GM23248 (cell line): ENCODE data around the gene PCCA. TPM values are rescaled to one million over a fixed set of nuclear protein-coding genes. Genes with fewer than 3 reads are reported as not detected.
"Not testable (repeated sequence)": the region's sequence is repeated elsewhere in the genome, so short reads cannot be mapped to it uniquely, and the experiment has no call there.

Experiments used
- DNase-seq: peaks from one replicate; pipeline ENCODE4 v3.0.0-alpha.2; 2015
- H2AFZ ChIP-seq: fragments of 200-600 bp; sonication (generic); 2 replicates; pipeline ENCODE4 v1.6.1; 2016; ENCODE audit warnings: antibody characterized with exemption
- H3F3A ChIP-seq: fragments of 200-600 bp; sonication (generic); 2 replicates; pipeline ENCODE4 v1.6.1; 2016; ENCODE audit warnings: mild to moderate bottlenecking, antibody characterized with exemption, mixed run types; ENCODE audit not compliant: insufficient read depth
- H3K27ac ChIP-seq: fragments of 200-600 bp; sonication (generic); 2 replicates; pipeline ENCODE4 v1.5.1; 2016; ENCODE audit warnings: mild to moderate bottlenecking
- H3K27me3 ChIP-seq: fragments of 200-600 bp; sonication (generic); replicated peaks from 2 replicates; pipeline ENCODE4 v1.6.1; 2016; ENCODE audit warnings: mild to moderate bottlenecking; ENCODE audit not compliant: insufficient read depth
- H3K36me3 ChIP-seq: fragments of 200-600 bp; sonication (generic); 2 replicates; pipeline ENCODE4 v1.6.1; 2016; ENCODE audit warnings: low read depth, mild to moderate bottlenecking
- H3K4me1 ChIP-seq: fragments of 200-600 bp; sonication (generic); 2 replicates; pipeline ENCODE4 v1.6.1; 2016; ENCODE audit warnings: mild to moderate bottlenecking; ENCODE audit not compliant: insufficient read depth
- H3K4me2 ChIP-seq: fragments of 200-600 bp; sonication (generic); one replicate; pipeline ENCODE4 v1.6.1; 2016; ENCODE audit warnings: mild to moderate bottlenecking; ENCODE audit not compliant: unreplicated experiment
- H3K4me3 ChIP-seq: fragments of 200-600 bp; sonication (generic); 2 replicates; pipeline ENCODE4 v1.5.1; 2016; ENCODE audit warnings: mild to moderate bottlenecking
- H3K79me2 ChIP-seq: fragments of 200-600 bp; sonication (generic); 2 replicates; pipeline ENCODE4 v1.6.1; 2016; ENCODE audit warnings: mild to moderate bottlenecking; ENCODE audit not compliant: insufficient read depth
- H3K9ac ChIP-seq: fragments of 200-600 bp; sonication (generic); 2 replicates; pipeline ENCODE4 v1.6.1; 2016; ENCODE audit warnings: mild to moderate bottlenecking
- H3K9me2 ChIP-seq: fragments of 200-600 bp; sonication (generic); 2 replicates; pipeline ENCODE4 v1.6.1; 2016; ENCODE audit warnings: mixed run types, mild to moderate bottlenecking, moderate library complexity; ENCODE audit not compliant: insufficient read depth
- H3K9me3 ChIP-seq: fragments of 200-600 bp; sonication (generic); one replicate; pipeline ENCODE4 v1.6.1; 2017; ENCODE audit warnings: low read depth
- H4K20me1 ChIP-seq: fragments of 200-600 bp; sonication (generic); 2 replicates; pipeline ENCODE4 v1.6.0; 2016; ENCODE audit not compliant: insufficient read depth
- EZH2 ChIP-seq: fragments of 200-600 bp; sonication (generic); IDR thresholded peaks from 2 replicates; pipeline ENCODE4 v1.6.1; 2018; ENCODE audit warnings: antibody characterized with exemption, mild to moderate bottlenecking; ENCODE audit not compliant: insufficient read depth, poor library complexity, severe bottlenecking
- EZH2phosphoT487 ChIP-seq: fragments of 200-600 bp; sonication (generic); IDR thresholded peaks from 2 replicates; pipeline ENCODE4 v1.6.1; 2018; ENCODE audit warnings: antibody characterized with exemption, moderate library complexity, mild to moderate bottlenecking, low read depth; ENCODE audit not compliant: insufficient read depth
- WGBS, 2 experiments: methylation state at CpG; one replicate each; pipeline ENCODE4 v1.1.6; 2015 to 2017; ENCODE audit warnings: low lambda C conversion rate in 2 of 2, low coverage in 1 of 2; ENCODE audit errors: missing lambda C conversion rate in 2 of 2; 5-methylcytosine and 5-hydroxymethylcytosine counted together
- in situ Hi-C: fragments of 300-500 bp; cut with MboI; formaldehyde crosslinking; loops from 2 replicates; pipeline ENCODE4 v1.15.0; 2020
- polyA plus RNA-seq: library from polyadenylated mRNA; unstranded; fragments of >200 nt; fragmentation: Nextera tagmentation; extraction: Ambion mirVana; gene quantifications from 2 replicates; pipeline ENCODE4 v1.2.1, GENCODE V29; 2016
- total RNA-seq: library from RNA; depleted of rRNA; stranded (reverse); fragments of >200 nt; shearing (Covaris generic); gene quantifications from 2 replicates; pipeline ENCODE4 v1.2.3, GENCODE V29; 2014

Gene PCCA
- total and polyA plus RNA-seq, 2 experiments from 2014 or later = 9.1 to 9.6 TPM

GRCh38 chr13:100213576-100213975, 124.7 kb downstream of the PCCA start:
- Histone ChIP-seq H3K4me2 (no peak overlapping the region), H3K9me2 (no peaks in the 10 kb centered on the region), H4K20me1 (no peaks in the 10 kb centered on the region), H3K36me3 (no peaks in the 10 kb centered on the region), H3K27me3 (no peaks in the 10 kb centered on the region), H2AFZ (no peak overlapping the region), H3K4me3 (no peak overlapping the region), H3K4me1 (peaks cover 43% of the 10 kb centered on the region), H3K79me2 (no peaks in the 10 kb centered on the region), H3K27ac (no peak overlapping the region), H3F3A (peaks cover 50% of the 10 kb centered on the region), H3K9me3 (no peaks in the 10 kb centered on the region), H3K9ac (no peak overlapping the region)
- TF ChIP-seq EZH2phosphoT487 = no peak
- TF ChIP-seq EZH2 = no peak
- DNase-seq = no peak
- in situ Hi-C loops = no loop called here
- 95 to 100% methylated on average over 2 of the region's 2 CpGs for WGBS, 2 experiments

GRCh38 chr13:100214886-100215285, 126.0 kb downstream of the PCCA start:
- Histone ChIP-seq H3K27ac (no peak overlapping the region), H3K79me2 (no peaks in the 10 kb centered on the region), H3K4me2 (peak overlapping the region; percentile 1), H3K9ac (no peak overlapping the region), H3K9me2 (no peaks in the 10 kb centered on the region), H3K36me3 (no peaks in the 10 kb centered on the region), H3F3A (peaks cover 37% of the 10 kb centered on the region), H3K4me1 (peaks cover 34% of the 10 kb centered on the region), H3K27me3 (no peaks in the 10 kb centered on the region), H3K4me3 (no peak overlapping the region), H2AFZ (no peak overlapping the region), H3K9me3 (no peaks in the 10 kb centered on the region), H4K20me1 (no peaks in the 10 kb centered on the region)
- 60 to 61% methylated on average over 3 of the region's 3 CpGs for WGBS, 2 experiments
- in situ Hi-C loops = no loop called here
- TF ChIP-seq EZH2phosphoT487 = no peak
- TF ChIP-seq EZH2 = no peak
- peak; percentile 47 for DNase-seq

GRCh38 chr13:100221166-100221565, 132.3 kb downstream of the PCCA start:
- TF ChIP-seq EZH2 (no peak), EZH2phosphoT487 (no peak)
- no peak overlapping the region for H2AFZ ChIP-seq
- no peaks in the 10 kb centered on the region for H3K36me3 ChIP-seq
- H3K4me1 ChIP-seq = no peaks in the 10 kb centered on the region
- no peaks in the 10 kb centered on the region for H3K9me3 ChIP-seq
- H3K4me2 ChIP-seq = no peak overlapping the region
- no peaks in the 10 kb centered on the region for H3K27me3 ChIP-seq
- H3K9ac ChIP-seq = no peak overlapping the region
- no peaks in the 10 kb centered on the region for H3F3A ChIP-seq
- in situ Hi-C loops = no loop called here
- H3K27ac ChIP-seq = no peak overlapping the region
- no peak for DNase-seq
- no peak overlapping the region for H3K4me3 ChIP-seq
- WGBS, 2 experiments = 78 to 81% methylated on average over 2 of the region's 2 CpGs
- H4K20me1 ChIP-seq = no peaks in the 10 kb centered on the region
- H3K9me2 ChIP-seq = no peaks in the 10 kb centered on the region
- no peaks in the 10 kb centered on the region for H3K79me2 ChIP-seq

- H3K4me2 ChIP-seq, H3K27ac ChIP-seq, H2AFZ ChIP-seq, H3K4me3 ChIP-seq, H3K36me3 ChIP-seq, H3K9ac ChIP-seq, H3K27me3 ChIP-seq, H3K9me3 ChIP-seq, in situ Hi-C loops, H3K4me1 ChIP-seq, H3K79me2 ChIP-seq, H3K9me2 ChIP-seq, H3F3A ChIP-seq, DNase-seq, H4K20me1 ChIP-seq: not testable (repeated sequence)
- WGBS, 2 experiments = 93 to 97% methylated on average over 19 to 27 of the region's 30 CpGs
Observed at GRCh38 chr13:100223966-100224530, 135.2 kb downstream of the PCCA start.

GRCh38 chr13:100229603-100230002, 140.7 kb downstream of the PCCA start:
- Histone ChIP-seq H3F3A (peaks cover 12% of the 10 kb centered on the region), H3K4me3 (no peak overlapping the region), H4K20me1 (no peaks in the 10 kb centered on the region), H3K27ac (no peak overlapping the region), H3K9ac (no peak overlapping the region), H3K27me3 (no peaks in the 10 kb centered on the region), H3K4me2 (no peak overlapping the region), H3K4me1 (peaks cover 8% of the 10 kb centered on the region), H3K36me3 (no peaks in the 10 kb centered on the region), H3K9me3 (no peaks in the 10 kb centered on the region), H3K79me2 (no peaks in the 10 kb centered on the region), H2AFZ (no peak overlapping the region), H3K9me2 (no peaks in the 10 kb centered on the region)
- 96 to 98% methylated on average over 7 of the region's 7 CpGs for WGBS, 2 experiments
- TF ChIP-seq EZH2 (no peak), EZH2phosphoT487 (no peak)
- no peak for DNase-seq
- in situ Hi-C loops = loop anchor here (10.0 to 25.0 kb wide), 3 partner anchors 283 to 575 kb away; no protein-coding TSS in a partner anchor
